Measurements from ENCODE around the gene FOXP4.
A peak's percentile ranks its signal among the peaks of the same experiment; 100 is the strongest.

Gene FOXP4

DNA sequence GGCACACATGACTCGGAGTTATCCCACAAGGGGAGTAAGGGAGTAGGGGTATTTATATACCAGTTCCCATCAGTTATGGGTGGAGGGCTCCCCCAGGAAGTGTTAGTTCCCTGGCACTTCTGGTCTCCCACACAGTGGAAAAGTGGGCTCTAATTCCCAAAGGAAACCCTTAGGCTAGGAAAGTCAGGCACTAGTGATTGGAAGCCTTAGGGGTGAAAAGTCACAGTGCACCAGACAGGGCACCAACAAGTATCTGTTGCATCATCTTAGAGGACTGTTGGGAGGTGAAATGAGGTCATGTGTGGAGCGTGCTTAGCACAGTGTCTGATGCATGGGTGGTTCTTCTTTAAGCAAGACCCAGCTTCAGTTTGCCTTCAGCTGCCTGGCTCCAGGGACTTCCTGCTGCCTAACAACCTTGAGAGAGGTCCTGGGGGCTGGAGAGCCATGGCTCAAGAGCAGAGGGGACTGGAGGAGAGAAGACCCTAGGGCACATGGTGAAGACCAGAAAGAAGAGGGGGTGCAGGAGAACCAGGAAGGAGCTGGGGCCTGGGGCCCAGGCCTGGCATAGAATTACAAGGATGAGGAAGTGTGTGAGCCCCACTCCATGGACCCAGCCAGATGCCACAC lies 7.5 kb upstream of the FOXP4 start:
- Histone ChIP-seq H3K27me3 (ENCODE audit: insufficient read depth, poor library complexity, severe bottlenecking) (no peaks in the 10 kb centered on the region), H3K36me3 (ENCODE audit: low read depth) (no peaks in the 10 kb centered on the region), H3K4me3 (ENCODE audit: severe bottlenecking) (no peak overlapping the region), H3K27ac (ENCODE audit: poor library complexity, severe bottlenecking) (no peak overlapping the region), H3K4me1 (ENCODE audit: insufficient read depth, poor library complexity, severe bottlenecking) (peaks cover 18% of the 10 kb centered on the region), H3K9me3 (ENCODE audit: severe bottlenecking) (no peaks in the 10 kb centered on the region)
- DNase-seq (ENCODE audit: low spot score) (no peak), ATAC-seq (ENCODE audit: low read depth) (no peak)
- TF ChIP-seq, protein P1, sequence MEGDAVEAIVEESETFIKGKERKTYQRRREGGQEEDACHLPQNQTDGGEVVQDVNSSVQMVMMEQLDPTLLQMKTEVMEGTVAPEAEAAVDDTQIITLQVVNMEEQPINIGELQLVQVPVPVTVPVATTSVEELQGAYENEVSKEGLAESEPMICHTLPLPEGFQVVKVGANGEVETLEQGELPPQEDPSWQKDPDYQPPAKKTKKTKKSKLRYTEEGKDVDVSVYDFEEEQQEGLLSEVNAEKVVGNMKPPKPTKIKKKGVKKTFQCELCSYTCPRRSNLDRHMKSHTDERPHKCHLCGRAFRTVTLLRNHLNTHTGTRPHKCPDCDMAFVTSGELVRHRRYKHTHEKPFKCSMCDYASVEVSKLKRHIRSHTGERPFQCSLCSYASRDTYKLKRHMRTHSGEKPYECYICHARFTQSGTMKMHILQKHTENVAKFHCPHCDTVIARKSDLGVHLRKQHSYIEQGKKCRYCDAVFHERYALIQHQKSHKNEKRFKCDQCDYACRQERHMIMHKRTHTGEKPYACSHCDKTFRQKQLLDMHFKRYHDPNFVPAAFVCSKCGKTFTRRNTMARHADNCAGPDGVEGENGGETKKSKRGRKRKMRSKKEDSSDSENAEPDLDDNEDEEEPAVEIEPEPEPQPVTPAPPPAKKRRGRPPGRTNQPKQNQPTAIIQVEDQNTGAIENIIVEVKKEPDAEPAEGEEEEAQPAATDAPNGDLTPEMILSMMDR (IDR thresholded peaks at IDR 0.05; ENCODE audit: poor library complexity, severe bottlenecking) = no peak

DNA sequence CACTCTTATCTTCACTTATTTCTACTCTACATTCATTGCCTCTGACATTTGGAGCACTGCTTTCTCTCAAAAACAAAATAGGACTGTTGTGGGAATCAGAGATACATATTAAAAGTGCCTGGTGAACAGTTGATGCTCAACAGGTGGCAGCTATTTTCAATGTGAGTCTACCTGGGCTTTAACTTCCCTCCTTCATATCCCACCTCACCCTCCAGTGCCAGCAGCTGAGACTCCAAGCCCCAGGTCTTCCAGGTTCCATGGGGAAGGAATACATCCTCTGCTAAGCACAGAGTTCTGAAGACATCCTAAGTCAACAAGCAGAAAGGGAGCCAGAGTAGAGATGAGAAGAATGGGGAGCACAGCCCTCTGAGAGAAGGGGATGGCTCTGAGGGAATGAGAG lies 7.0 kb upstream of the FOXP4 start:
- H3K4me3 ChIP-seq (ENCODE audit: severe bottlenecking) = no peak overlapping the region
- no peaks in the 10 kb centered on the region for H3K9me3 ChIP-seq (ENCODE audit: severe bottlenecking)
- ATAC-seq (ENCODE audit: low read depth) (no peak), DNase-seq (ENCODE audit: low spot score) (no peak)
- peaks cover 18% of the 10 kb centered on the region for H3K4me1 ChIP-seq (ENCODE audit: insufficient read depth, poor library complexity, severe bottlenecking)
- H3K27me3 ChIP-seq (ENCODE audit: insufficient read depth, poor library complexity, severe bottlenecking) = no peaks in the 10 kb centered on the region
- H3K36me3 ChIP-seq (ENCODE audit: low read depth) = no peaks in the 10 kb centered on the region
- TF ChIP-seq, protein P1 (IDR thresholded peaks at IDR 0.05; ENCODE audit: poor library complexity, severe bottlenecking) = no peak
- H3K27ac ChIP-seq (ENCODE audit: poor library complexity, severe bottlenecking) = no peak overlapping the region

DNA sequence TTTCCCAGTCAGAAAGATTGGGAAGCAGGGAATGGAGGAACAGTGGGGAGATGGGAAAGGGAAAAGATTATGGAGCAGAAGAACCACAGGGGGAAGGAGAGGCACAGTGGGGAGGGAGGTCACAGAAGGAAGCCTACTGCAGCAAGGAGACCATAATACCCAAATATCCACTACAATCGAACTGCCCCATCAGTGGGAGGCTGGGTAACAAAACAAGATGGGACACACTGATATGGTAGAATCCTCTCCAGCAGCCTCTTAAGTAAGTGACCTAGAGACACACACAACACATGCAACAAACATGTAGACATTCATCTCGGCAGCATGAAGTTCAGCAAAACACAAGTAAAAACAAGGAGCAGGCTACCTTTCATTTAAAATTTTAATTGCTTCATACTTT lies 4.8 kb upstream of the FOXP4 start:
- H3K9me3 ChIP-seq (ENCODE audit: severe bottlenecking) = no peaks in the 10 kb centered on the region
- DNase-seq (ENCODE audit: low spot score) (no peak), ATAC-seq (ENCODE audit: low read depth) (no peak)
- TF ChIP-seq, protein P1 (IDR thresholded peaks at IDR 0.05; ENCODE audit: poor library complexity, severe bottlenecking) = no peak
- H3K36me3 ChIP-seq (ENCODE audit: low read depth) = no peaks in the 10 kb centered on the region
- H3K4me3 ChIP-seq (ENCODE audit: severe bottlenecking) = no peak overlapping the region
- H3K4me1 ChIP-seq (ENCODE audit: insufficient read depth, poor library complexity, severe bottlenecking) = peaks cover 15% of the 10 kb centered on the region
- no peaks in the 10 kb centered on the region for H3K27me3 ChIP-seq (ENCODE audit: insufficient read depth, poor library complexity, severe bottlenecking)
- H3K27ac ChIP-seq (ENCODE audit: poor library complexity, severe bottlenecking) = no peak overlapping the region

DNA sequence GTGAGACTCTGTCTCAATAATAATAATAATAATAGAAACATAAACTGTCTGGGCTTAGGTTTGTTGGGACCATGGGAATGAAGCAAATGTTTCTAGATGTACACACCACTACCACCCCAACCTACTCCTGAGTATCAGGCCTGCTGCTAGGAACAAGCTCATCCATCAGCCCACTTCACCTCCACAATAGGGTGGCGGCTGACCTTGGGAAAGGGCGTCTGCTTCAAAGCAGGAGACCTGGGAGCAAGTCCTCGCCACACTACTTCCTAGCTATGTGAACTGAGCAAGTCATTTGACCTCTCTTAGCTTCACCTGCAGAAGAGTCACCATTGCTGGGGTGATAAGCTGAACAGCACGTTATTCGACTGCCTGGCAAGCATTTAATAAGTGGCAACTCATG lies 3.1 kb upstream of the FOXP4 start:
- no peaks in the 10 kb centered on the region for H3K27me3 ChIP-seq (ENCODE audit: insufficient read depth, poor library complexity, severe bottlenecking)
- H3K27ac ChIP-seq (ENCODE audit: poor library complexity, severe bottlenecking) = no peak overlapping the region
- H3K36me3 ChIP-seq (ENCODE audit: low read depth) = no peaks in the 10 kb centered on the region
- TF ChIP-seq, protein P1 (IDR thresholded peaks at IDR 0.05; ENCODE audit: poor library complexity, severe bottlenecking) = no peak
- DNase-seq (ENCODE audit: low spot score) = no peak
- no peak for ATAC-seq (ENCODE audit: low read depth)
- no peak overlapping the region for H3K4me3 ChIP-seq (ENCODE audit: severe bottlenecking)
- peaks cover 6% of the 10 kb centered on the region for H3K4me1 ChIP-seq (ENCODE audit: insufficient read depth, poor library complexity, severe bottlenecking)
- no peaks in the 10 kb centered on the region for H3K9me3 ChIP-seq (ENCODE audit: severe bottlenecking)

DNA sequence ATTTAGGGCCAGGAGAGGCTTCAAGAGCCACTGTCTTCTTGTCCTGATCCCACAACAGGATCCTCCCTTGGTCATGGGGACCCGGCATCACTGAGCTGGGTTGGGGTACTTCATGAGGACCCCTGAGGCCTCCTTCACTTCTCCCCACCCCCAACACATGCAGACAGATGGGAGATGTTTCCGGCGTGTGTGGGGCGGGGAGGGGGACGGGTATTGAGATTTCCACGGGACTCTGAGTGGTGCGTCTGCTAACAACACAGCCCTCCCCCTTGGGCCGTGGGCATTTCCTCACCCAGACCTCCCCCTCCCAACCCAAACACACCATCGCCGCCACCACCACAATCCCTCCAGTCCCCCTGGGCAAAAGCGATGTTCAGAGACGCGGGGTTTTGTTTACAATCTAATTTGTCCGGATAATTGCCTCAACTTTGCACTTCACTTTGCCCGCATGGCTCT lies 906 bp upstream of the FOXP4 start:
- H3K27ac ChIP-seq (ENCODE audit: poor library complexity, severe bottlenecking) = no peak overlapping the region
- H3K9me3 ChIP-seq (ENCODE audit: severe bottlenecking) = no peaks in the 10 kb centered on the region
- H3K36me3 ChIP-seq (ENCODE audit: low read depth) = no peaks in the 10 kb centered on the region
- no peaks in the 10 kb centered on the region for H3K27me3 ChIP-seq (ENCODE audit: insufficient read depth, poor library complexity, severe bottlenecking)
- H3K4me1 ChIP-seq (ENCODE audit: insufficient read depth, poor library complexity, severe bottlenecking) = no peaks in the 10 kb centered on the region
- peak overlapping the region; percentile 99 for H3K4me3 ChIP-seq (ENCODE audit: severe bottlenecking)
- no peak for DNase-seq (ENCODE audit: low spot score)
- no peak for ATAC-seq (ENCODE audit: low read depth)
- TF ChIP-seq, protein P1 (IDR thresholded peaks at IDR 0.05; ENCODE audit: poor library complexity, severe bottlenecking) = no peak

All from RWPE2 (cell line).